RCC 7860 (cell line): Measurements from ENCODE around the gene TRIM15.
"Not testable (repeated sequence)": the region's sequence is repeated elsewhere in the genome, so short reads cannot be mapped to it uniquely, and the experiment has no call there.

Experiments used
- DNase-seq: peaks from one replicate; pipeline ENCODE4 v3.0.0-alpha.2; 2015; ENCODE audit warnings: low spot score
- FAIRE-seq: peaks from 2 replicates; lab custom pipeline; 2012; peaks lifted over from hg19 to GRCh38; lab: Jason Lieb, UNC

TRIM15 gene

GRCh38 chr6:30195951-30196350, 32.6 kb downstream of the TRIM15 start:
- no peak for FAIRE-seq

DNA sequence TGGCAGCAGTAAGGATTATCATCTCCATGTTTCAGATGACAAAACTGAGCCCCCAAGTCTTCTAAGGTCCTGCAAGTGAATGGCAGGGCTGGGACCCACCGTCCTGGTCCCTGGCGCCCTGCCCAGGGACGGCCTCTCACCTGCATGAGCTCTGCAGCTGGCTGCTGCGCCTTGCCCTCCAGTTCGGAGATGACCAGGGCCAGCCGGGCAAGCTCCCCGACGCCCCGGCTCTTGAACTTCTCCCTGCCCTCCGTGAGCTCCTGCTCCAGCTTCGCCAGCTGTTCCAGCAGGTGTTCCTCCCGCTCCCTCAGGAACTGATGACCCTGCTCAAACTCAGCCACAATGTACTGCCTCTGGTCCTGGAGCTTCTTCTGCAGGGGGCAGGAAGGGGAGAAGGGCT, 33.0 kb downstream of the TRIM15 start:
- no peak for DNase-seq
- FAIRE-seq: no peak

More at GRCh38 chr6:30195951-30196350, 32.6 kb downstream of the TRIM15 start:
- DNase-seq: no peak

DNA sequence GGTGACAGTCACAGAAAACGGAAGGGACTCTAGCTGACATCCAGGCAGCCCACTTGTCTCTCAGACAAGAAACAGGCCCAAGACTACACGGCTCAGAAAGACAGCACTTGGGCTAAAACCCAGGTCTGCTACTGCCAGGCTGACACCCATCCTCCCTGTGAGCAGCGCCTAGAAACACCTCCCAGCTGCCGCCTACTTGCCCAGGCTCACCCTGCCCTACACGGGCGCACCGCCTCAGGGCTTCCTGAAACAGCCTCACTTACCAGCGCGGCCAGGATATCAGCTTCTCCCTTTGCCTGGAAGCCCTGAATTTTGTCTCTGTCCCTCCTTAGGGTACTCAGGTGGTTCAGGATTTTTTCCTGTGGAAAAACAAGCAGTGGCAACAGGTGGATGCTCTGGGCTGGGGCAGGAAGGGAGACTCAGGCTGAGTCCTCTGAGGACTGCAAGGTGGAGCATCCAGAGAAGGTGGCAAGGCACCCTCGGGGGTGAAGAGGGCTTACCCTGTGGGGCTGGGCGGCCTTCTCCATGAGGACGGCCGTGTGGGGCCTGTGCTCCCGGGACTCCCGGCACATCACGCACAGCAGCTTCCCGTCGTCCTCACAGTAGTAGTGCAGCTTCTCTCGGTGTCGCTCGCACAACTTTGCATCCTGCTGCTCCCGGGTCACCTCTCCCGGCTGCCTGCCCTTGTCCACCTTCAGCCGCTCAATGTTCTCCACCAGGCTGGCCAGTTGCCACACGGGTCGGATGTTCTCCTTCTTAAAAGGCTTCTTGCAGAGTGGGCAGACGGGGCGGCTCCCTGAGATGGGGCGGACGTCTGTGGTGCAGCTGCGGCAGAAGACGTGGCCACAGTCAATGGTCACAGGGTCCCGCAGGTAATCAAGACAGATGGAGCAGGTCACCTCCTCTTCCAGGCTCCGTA, 35.1 kb downstream of the TRIM15 start:
- DNase-seq (no peak), FAIRE-seq (no peak)

GRCh38 chr6:30200551-30201281, 37.4 kb downstream of the TRIM15 start:
- no peak for FAIRE-seq
- no peak for DNase-seq

DNA sequence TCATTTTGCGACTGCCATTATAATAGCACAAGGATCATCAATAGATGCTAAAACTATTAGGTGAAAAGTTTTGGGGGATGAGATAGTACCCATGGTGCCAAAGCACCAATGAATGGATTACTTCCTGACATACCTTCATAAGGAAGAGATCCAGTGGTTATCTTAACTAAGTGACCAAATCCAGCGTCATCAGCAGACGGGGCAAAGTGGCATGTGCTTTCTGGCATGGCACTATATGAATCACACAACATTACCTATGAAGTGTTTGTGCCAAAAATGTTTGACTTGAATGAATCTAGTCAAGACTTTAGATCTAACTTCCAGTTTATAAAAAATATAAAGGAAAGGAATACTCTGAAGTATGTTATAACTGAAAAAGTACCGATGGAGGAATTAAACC, 39.0 kb downstream of the TRIM15 start:
- no peak for FAIRE-seq

DNA sequence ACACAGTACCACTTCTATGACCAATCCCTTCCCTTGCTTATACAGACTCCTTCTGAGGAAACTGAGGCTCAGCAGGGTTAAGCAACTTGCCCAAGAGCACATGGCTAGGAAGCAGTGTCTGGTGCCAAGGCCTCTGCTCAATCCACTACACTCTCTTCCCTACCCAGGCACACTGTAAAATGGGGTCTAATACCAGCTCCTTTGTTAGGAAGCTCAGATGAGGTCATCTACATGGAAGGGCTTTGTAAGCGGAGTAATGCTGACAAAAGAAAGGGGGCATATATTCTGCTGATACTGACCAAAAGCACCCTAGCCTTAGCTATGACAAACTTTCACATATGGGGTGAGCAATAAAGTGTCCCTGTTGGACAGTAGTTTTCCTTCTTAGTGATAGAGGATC, 40.8 kb downstream of the TRIM15 start:
- DNase-seq (no peak), FAIRE-seq (no peak)

More for the DNA sequence above, 39.0 kb downstream of the TRIM15 start:
- DNase-seq: no peak

DNA sequence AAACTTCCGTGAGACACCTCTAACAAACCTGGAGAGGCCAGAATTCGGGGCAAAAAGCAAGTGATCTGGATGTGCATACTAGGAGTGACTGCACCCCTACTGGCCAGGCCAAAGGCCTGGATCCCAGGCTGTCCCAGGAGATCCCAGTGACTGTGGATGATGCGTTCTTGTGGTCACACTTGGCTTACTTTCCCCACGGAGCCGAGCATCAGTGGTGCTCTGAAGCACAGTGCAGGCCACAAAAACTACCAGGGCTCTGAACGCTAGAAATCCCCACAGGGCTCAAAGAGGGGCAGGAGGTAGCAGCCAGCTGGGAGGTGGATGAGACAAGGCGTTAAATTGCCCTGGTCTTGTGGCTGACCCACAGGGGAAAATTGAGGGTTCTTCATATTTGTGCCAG, 42.8 kb downstream of the TRIM15 start:
- DNase-seq: peak; percentile 57
- FAIRE-seq: peak; percentile 78

GRCh38 chr6:30206799-30207618, 43.7 kb downstream of the TRIM15 start:
- FAIRE-seq: no peak
- DNase-seq: no peak

DNA sequence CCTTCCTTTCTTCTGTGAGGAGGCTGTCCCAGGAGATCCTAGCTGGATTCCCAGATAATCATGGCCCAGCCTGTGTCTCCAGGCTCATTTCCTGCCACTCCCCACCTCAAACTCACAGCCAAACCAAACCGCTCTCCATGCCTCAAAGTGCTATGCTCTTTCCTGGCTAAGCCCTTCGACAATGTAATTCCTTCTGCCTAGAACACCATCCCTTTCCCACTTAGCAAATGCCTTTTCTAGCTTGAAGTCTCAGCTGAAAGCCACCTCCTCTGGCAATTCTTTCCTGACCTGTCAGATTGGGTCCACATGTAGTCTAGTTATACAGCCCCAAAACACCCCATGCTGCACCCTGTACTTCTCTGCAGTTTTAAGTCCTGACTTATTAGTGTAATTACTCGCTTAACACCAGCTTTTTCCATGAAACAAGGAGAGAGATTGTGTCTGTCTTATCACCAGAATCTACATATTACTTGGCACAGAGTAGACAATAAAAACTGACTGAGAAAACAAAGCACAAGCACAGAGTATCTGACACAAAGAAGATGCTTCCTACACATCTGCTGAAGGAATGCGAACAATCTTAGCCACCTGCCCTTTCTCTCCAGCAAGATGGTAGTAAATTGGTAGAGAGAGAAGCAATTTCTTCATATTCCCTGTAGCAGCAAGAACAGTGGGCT, 44.4 kb downstream of the TRIM15 start:
- DNase-seq: no peak
- FAIRE-seq: no peak

- FAIRE-seq (no peak), DNase-seq (no peak)
Measured at GRCh38 chr6:30211306-30211705, 48.0 kb downstream of the TRIM15 start.

DNA sequence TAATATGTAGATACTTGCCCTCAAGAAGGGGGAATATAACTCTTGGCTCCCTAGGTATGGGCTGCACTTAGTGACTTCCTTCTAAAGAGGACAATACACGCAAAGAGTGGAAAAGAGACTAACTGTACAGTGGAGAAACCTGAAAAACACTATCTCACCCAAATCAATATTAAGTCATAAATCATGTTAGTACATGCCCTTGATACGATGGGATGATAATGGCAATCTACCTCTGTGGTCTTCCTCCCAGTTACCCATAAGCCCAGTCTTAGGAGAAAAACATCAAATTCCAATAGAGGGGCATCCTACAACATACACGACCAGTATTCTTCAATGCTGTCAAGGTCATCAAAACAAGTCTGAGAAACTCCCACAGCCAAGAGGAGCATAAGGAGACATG, 48.6 kb downstream of the TRIM15 start:
- DNase-seq (no peak), FAIRE-seq (no peak)

DNA sequence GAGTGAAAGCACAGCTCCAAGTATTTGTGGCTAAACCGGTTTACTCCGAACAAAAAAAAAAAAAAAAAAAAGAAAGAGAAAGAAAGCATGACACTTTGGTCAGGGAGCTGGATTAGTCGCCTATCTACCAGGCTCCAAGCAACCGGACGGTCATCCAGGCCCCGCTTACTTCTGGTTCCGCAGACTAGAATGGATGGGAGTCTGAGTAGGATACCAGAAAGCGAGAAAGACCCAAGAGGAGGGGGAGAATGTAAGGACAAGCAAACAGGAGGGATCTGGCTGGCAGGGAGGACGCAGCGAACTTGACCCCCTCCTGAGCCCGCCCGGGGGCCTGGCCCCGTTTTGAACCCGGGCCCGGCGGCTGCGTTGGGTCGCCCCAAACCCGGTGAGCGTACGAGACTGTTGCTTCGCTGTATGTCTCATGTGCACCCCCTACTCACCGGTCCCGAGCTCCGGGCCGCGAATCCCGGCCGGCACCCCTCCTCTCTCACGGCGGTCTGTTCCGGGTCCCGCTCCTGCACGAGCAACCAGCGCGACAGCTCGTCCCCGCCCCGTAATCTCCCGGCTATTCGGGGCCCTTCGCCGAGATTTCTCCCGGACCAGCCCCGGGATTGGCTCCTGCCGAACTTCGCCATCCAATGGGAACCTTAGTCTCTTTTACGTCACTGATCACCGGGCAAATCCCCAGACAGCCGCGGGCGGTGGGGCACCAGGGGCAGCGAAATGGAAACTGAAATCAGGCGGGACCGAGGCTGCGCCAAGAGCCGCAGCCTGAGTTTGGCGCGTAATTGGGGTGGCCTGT, 49.7 kb downstream of the TRIM15 start, which contains the start of gene TRIM26:
TSS of gene TRIM26 (minus strand) at position 542 of the 802 bp plus-strand sequence. CDS start 14,303 bp downstream, outside the sequence.
- DNase-seq (peak; percentile 89), FAIRE-seq (peak; percentile 83)

DNA sequence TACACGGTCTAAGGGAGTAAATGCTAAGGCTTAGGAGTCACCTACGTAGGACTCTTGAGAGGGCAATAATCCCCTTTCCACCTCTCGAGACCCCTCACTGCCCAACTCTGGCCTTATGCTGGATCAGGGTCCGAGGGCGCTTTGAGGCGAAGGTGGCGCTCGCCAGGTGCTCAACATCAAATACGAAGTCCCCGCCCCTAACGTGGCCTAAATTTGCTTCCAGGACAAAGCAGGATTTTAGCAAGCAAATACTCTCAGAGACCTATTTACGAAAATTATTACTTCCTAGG, 50.3 kb downstream of the TRIM15 start:
- FAIRE-seq: no peak
- no peak for DNase-seq

GRCh38 chr6:30213957-30214656, 50.8 kb downstream of the TRIM15 start:
- peak; percentile 37 for DNase-seq
- no peak for FAIRE-seq

GRCh38 chr6:30214657-30214982, 51.3 kb downstream of the TRIM15 start:
- DNase-seq (no peak), FAIRE-seq (no peak)

GRCh38 chr6:30216096-30216495, 52.8 kb downstream of the TRIM15 start:
- FAIRE-seq: no peak
- DNase-seq: no peak

GRCh38 chr6:30219244-30219643, 55.9 kb downstream of the TRIM15 start:
- DNase-seq: peak; percentile 24
- FAIRE-seq: no peak

GRCh38 chr6:30221395-30221794, 58.0 kb downstream of the TRIM15 start:
- FAIRE-seq, DNase-seq: not testable (repeated sequence)

DNA sequence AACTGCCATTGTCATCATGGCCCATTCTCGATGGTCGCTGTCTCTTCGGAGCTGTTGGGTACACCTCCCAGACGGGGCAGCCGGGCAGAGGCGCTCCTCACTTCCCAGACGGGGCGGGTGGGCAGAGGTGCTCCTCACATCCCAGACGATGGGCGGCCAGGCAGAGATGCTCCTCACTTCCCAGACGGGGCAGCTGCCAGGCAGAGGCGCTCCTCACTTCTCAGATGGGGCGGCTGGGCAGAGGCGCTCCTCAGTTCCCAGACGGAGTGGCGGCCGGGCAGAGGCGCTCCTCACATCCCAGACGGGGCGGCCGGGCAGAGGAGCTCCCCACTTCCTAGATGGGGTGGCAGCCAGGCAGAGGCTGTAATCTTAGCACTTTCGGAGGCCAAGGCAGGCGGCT, 58.6 kb downstream of the TRIM15 start:
- not testable (repeated sequence) for DNase-seq, FAIRE-seq
